ENCODE measurements around the gene DPP6.

GRCh38 chr7:154862153-154862791 lies 810.1 kb downstream of the DPP6 start:
- TF ChIP-seq CTCF (conservative IDR thresholded peaks at IDR 0.05 in 1 of 2, IDR thresholded peaks at IDR 0.05 in 1 of 2; ENCODE audit: extremely low read depth in 1 of 2, insufficient read depth in 1 of 2, low read depth in 1 of 2, low read length in 2 of 2) (no peak), EZH2 (IDR thresholded peaks at IDR 0.05; ENCODE audit: borderline replicate concordance, low read length) (no peak)
